ENCODE measurements around the gene CDKAL1.
"Not testable (repeated sequence)": the region's sequence is repeated elsewhere in the genome, so short reads cannot be mapped to it uniquely, and the experiment has no call there.

The CDKAL1 gene

DNA sequence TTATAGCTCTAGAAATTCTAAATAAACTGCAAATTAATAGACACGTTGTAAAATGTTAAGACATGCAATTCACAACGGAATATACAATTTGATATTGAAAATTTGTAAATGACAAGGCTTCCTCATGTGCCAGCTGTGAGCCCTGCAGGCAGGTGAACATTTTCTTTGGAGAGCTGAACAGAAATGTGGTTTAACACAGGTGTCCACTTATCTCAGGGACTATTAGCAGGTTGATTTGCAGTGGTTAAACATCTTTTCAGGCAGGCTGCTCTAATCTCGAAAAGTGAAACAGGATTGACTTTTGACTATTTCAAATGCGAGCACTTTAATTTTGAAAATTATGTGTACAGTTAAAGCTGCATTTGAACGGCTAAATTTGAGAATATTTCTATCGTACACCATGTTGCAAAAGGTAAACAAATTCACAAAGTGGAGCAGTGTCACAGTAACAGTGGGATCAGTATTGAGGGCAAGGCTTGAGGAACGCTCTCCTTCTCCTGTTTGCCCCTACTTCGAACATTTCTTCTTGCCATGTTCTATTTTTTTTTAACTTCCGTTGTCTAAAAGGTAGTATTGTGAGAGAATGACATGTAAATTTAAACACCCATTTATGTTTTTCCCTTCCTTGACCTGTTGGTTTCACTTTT, 210.8 kb downstream of the CDKAL1 start:
- no peak for DNase-seq (ENCODE audit: low spot score)

- DNase-seq (ENCODE audit: low spot score) = no peak
Observed at GRCh38 chr6:20746024-20746423, 211.8 kb downstream of the CDKAL1 start.

DNA sequence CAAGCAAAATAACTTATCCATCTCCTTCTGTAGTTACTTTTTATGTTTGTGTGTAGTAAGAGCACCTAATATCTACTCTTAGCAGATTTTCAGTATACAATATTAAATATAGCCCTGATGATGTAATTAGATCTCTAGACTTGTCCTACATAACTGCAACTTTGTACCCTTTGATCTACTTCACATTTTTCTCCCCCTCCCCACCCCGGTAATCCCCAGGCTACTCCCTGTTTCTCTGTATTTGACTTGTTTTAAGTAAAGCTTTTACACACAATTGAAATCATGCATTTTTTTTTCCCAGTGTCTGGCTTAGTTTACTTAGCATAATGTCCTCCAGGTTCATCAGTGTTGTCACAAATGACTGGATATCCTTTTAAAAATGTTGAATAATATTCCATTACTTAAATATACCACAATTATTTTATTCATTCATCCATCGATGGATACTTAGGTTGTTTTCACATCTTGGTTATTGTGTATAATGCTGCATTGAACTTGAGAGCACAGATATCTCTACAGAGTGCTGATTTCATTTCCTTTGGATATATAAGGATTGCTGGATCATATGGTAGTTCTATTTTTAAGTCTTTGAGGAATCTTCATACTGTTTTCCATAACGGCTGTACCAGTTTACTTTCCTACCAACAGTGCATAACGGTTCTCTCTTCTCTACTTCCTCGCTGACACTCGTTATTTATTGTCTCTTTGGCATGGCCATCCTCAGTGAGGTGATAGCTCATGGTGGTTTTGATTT, 212.7 kb downstream of the CDKAL1 start:
- no peak for DNase-seq (ENCODE audit: low spot score)

GRCh38 chr6:20747991-20748390, 213.7 kb downstream of the CDKAL1 start:
- no peak for DNase-seq (ENCODE audit: low spot score)

GRCh38 chr6:20751293-20751935, 217.2 kb downstream of the CDKAL1 start:
- DNase-seq (ENCODE audit: low spot score) = no peak

- DNase-seq (ENCODE audit: low spot score) = no peak
Observed at GRCh38 chr6:20755631-20756030, 221.4 kb downstream of the CDKAL1 start.

- not testable (repeated sequence) for DNase-seq (ENCODE audit: low spot score)
Observed at GRCh38 chr6:20756584-20757147, 222.4 kb downstream of the CDKAL1 start.

- DNase-seq (ENCODE audit: low spot score) = no peak
Observed at GRCh38 chr6:20757761-20758160, 223.5 kb downstream of the CDKAL1 start.

- DNase-seq (ENCODE audit: low spot score) = no peak
Observed at GRCh38 chr6:20763296-20763695, 229.0 kb downstream of the CDKAL1 start.

GRCh38 chr6:20769631-20770030, 235.4 kb downstream of the CDKAL1 start:
- DNase-seq (ENCODE audit: low spot score) = no peak

DNA sequence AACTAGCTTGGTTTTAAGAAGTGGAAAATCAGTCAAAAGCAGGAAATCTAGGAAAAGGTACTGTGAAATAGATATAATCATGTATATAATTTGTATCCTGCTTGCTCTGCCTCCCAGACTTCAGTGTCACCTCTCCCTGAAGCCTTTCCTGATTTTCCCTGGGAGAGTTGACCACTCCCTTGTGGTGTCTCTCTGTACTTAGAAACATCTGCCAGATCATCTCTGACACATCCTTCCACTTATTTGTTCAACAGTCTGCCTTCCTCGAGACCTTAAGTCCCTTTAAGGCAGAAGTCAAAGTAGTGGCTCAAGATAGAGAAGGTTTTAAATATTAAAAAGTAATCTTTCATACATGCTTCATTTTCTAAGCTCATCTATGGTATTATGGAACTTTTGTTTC, 236.5 kb downstream of the CDKAL1 start:
- DNase-seq (ENCODE audit: low spot score) = no peak

GRCh38 chr6:20771409-20771808, 237.2 kb downstream of the CDKAL1 start:
- DNase-seq (ENCODE audit: low spot score) = no peak

DNA sequence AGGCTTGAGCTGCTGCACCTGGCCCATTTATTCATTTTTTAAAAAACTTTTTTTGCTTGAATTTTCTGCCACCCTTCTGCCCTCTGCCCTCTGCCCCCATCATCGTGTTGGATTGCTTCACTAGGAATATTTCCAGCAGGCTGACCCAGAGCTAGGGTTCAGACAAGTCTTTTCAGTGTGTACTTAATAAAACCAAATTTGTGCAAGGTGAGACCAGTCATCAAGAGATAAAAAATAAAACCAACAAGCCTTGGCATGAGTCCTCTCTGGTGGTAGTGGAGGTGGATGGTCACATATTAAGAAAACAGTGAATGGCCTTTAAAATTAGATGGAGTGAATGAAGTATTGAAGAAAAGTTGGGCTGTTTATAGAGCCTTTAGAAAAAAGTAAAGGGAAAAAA, 239.6 kb downstream of the CDKAL1 start:
- no peak for DNase-seq (ENCODE audit: low spot score)

DNA sequence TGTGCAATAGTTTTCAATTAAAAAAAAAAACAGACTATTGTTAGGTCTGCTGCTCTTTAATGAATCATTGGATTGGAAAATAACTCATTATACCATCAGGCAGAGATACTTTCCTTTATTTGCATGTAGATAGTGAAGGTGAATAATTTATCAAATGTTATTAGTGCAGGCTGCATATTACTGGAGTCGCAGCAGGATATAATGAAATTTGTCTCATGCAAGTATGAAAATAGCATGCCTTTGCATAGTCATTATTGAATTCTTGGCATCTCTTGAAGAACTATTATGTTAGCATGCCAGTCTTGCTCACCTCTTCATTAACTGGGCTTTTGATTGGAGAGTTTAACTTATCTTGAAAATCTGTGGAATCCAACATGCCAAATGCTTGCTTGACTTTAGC, 241.7 kb downstream of the CDKAL1 start:
- no peak for DNase-seq (ENCODE audit: low spot score)

GRCh38 chr6:20777801-20778200, 243.5 kb downstream of the CDKAL1 start:
- DNase-seq (ENCODE audit: low spot score) = no peak

DNA sequence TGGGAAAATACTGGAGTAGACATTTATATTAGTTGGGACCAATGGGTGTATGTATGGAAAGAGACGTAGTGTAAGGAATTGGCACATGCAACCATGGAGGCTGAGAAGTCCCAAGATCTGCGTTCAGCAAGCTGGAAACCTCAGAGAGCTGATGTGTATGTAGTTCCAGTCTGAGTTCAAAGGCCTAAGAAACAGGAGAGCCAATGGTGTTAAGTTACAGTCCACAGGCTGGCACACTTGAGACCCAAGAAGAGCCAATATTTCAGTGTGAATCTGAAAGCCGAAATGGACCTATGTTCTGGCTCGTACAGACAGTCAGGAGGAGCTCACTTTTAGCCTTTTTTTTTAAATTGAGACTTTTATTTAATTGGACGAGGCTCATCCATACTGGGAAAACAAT, 244.2 kb downstream of the CDKAL1 start:
- no peak for DNase-seq (ENCODE audit: low spot score)

- DNase-seq (ENCODE audit: low spot score) = no peak
Observed at GRCh38 chr6:20778912-20779311, 244.7 kb downstream of the CDKAL1 start.

GRCh38 chr6:20789162-20789561, 254.9 kb downstream of the CDKAL1 start:
- DNase-seq (ENCODE audit: low spot score) = peak; percentile 28

DNA sequence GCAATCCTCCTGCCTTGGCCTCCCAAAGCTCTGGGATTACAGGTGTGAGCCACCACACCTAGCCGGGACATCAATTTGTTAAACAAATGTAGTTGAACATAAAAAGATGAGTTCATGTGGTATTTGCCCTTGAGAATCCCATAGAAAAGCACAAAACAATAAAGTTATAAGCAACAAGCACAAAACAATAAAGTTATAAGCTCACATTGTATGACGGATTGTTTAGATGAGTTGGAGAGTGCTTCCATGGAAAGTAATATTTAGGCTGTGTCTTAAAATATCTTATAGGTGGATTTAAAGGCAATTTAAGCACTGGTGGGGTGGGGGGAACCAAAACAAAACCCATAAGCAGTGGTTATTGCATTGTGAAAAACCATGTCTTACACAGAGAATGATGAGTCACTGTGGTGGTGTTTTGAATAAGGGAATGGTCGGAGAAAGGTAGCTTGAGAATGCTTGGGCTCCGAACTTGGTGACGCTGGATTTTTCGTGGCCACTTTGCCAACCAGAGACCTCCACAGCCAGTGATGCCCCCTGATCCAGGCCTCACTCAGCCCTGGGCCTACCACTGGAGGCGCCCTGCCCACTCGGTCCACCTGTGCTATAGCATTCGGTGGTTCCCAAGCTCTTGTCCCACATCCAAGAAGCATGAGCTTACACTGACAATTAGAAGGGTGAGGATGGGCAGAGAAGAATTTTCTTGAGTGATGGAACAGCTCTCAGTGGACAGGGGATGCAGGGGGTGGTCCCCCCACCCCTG, 256.0 kb downstream of the CDKAL1 start:
- DNase-seq (ENCODE audit: low spot score) = no peak

DNA sequence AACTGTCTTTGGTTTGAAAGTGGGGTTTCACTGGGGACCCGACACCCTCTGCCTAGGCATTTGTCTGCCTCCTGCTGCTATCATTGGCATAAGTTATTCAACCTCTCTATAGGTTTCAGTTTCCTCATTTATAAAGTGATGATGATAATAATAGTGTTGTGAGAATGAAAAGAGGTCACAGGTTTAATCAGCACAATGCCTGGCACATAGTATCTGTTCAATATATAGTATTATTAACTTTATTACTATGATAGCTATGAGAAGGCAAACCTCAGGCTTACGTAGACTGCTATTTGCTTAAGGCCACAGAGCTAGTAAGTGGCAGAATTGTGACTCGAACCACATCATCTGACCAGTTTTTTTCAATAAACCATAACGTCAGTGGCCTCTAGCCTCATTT, 256.8 kb downstream of the CDKAL1 start:
- no peak for DNase-seq (ENCODE audit: low spot score)

DNA sequence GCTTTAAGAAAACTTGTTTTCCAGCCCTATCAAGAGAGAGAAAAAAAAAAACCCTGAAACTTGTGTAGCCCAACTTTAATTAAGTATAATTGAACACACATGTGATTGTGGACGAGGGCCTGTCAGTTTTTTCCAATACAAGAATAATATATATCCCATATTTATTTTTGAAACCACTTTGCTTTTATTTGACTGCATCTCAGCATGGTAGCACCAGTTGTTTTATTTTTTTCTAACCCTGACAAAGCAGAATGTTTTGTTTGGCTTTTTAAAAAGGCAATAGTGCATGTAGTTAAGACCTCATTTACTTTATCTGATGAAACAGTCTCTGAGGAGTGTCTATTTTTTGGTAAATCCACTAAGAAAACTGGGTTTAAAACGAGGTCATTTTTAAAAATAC, 257.7 kb downstream of the CDKAL1 start:
- no peak for DNase-seq (ENCODE audit: low spot score)

GRCh38 chr6:20793174-20793573, 258.9 kb downstream of the CDKAL1 start:
- DNase-seq (ENCODE audit: low spot score) = no peak

Measured in cerebellar cortex (tissue), 1 donor.